Measurements from ENCODE around the gene PDE4A.

PDE4A gene

GRCh38 chr19:10421240-10422045 lies 1.1 kb downstream of the PDE4A start:
- DNase-seq (ENCODE audit: low spot score in 2 of 2) = no peak
- Mint-ChIP-seq H3K27me3 (peaks cover 54% of the 10 kb centered on the region), H3K4me1 (peaks cover 64% of the 10 kb centered on the region), H3K4me3 (peak overlapping the region; percentile 48), H3K36me3 (ENCODE audit: insufficient read depth) (peaks cover 27% of the 10 kb centered on the region), H3K9me3 (no peaks in the 10 kb centered on the region), H3K27ac (ENCODE audit: low read depth) (peak overlapping the region; percentile 55)
- no peak for ATAC-seq (replicated peaks; ENCODE audit: extremely low read depth, poor library complexity, severe bottlenecking)

GRCh38 chr19:10422046-10422461 lies 1.7 kb downstream of the PDE4A start:
- Mint-ChIP-seq H3K4me1 (peaks cover 60% of the 10 kb centered on the region), H3K4me3 (peak overlapping the region; percentile 48), H3K9me3 (no peaks in the 10 kb centered on the region), H3K36me3 (ENCODE audit: insufficient read depth) (peaks cover 24% of the 10 kb centered on the region), H3K27ac (ENCODE audit: low read depth) (no peak overlapping the region), H3K27me3 (peaks cover 48% of the 10 kb centered on the region)
- DNase-seq (ENCODE audit: low spot score in 2 of 2) (no peak), ATAC-seq (replicated peaks; ENCODE audit: extremely low read depth, poor library complexity, severe bottlenecking) (no peak)

- ATAC-seq (replicated peaks; ENCODE audit: extremely low read depth, poor library complexity, severe bottlenecking) (no peak), DNase-seq (ENCODE audit: low spot score in 2 of 2) (no peak)
- no peaks in the 10 kb centered on the region for H3K9me3 Mint-ChIP-seq
- H3K4me1 Mint-ChIP-seq = peaks cover 64% of the 10 kb centered on the region
- peaks cover 49% of the 10 kb centered on the region for H3K27me3 Mint-ChIP-seq
- peaks cover 28% of the 10 kb centered on the region for H3K36me3 Mint-ChIP-seq (ENCODE audit: insufficient read depth)
- no peak overlapping the region for H3K4me3 Mint-ChIP-seq
- peak overlapping the region; percentile 96 for H3K27ac Mint-ChIP-seq (ENCODE audit: low read depth)
Observed at GRCh38 chr19:10422846-10423245, 2.5 kb downstream of the PDE4A start.

GRCh38 chr19:10424011-10424637 lies 3.8 kb downstream of the PDE4A start:
- Mint-ChIP-seq H3K4me1 (peaks cover 67% of the 10 kb centered on the region), H3K36me3 (ENCODE audit: insufficient read depth) (peaks cover 35% of the 10 kb centered on the region), H3K27me3 (peaks cover 44% of the 10 kb centered on the region), H3K27ac (ENCODE audit: low read depth) (peak overlapping the region; percentile 96), H3K4me3 (peak overlapping the region; percentile 77), H3K9me3 (peaks cover 6% of the 10 kb centered on the region)
- ATAC-seq (replicated peaks; ENCODE audit: extremely low read depth, poor library complexity, severe bottlenecking) (no peak), DNase-seq (ENCODE audit: low spot score in 2 of 2) (peak in 1 of 2 donors; percentile 47)

- peaks cover 45% of the 10 kb centered on the region for H3K36me3 Mint-ChIP-seq (ENCODE audit: insufficient read depth)
- peak overlapping the region; percentile 56 for H3K4me3 Mint-ChIP-seq
- peaks cover 14% of the 10 kb centered on the region for H3K27me3 Mint-ChIP-seq
- peaks cover 6% of the 10 kb centered on the region for H3K9me3 Mint-ChIP-seq
- ATAC-seq (replicated peaks; ENCODE audit: extremely low read depth, poor library complexity, severe bottlenecking) = no peak
- DNase-seq (ENCODE audit: low spot score in 2 of 2) = no peak
- H3K27ac Mint-ChIP-seq (ENCODE audit: low read depth) = peak overlapping the region; percentile 99
- peaks cover 70% of the 10 kb centered on the region for H3K4me1 Mint-ChIP-seq
Observed at GRCh38 chr19:10427169-10427568, 6.8 kb downstream of the PDE4A start.

GRCh38 chr19:10428996-10429381 lies 8.7 kb downstream of the PDE4A start:
- Mint-ChIP-seq H3K36me3 (ENCODE audit: insufficient read depth) (peaks cover 47% of the 10 kb centered on the region), H3K27me3 (peaks cover 10% of the 10 kb centered on the region), H3K4me1 (peaks cover 69% of the 10 kb centered on the region), H3K9me3 (peaks cover 6% of the 10 kb centered on the region), H3K27ac (ENCODE audit: low read depth) (peak overlapping the region; percentile 99), H3K4me3 (peak overlapping the region; percentile 81)
- DNase-seq (ENCODE audit: low spot score in 2 of 2) (no peak), ATAC-seq (replicated peaks; ENCODE audit: extremely low read depth, poor library complexity, severe bottlenecking) (no peak)

GRCh38 chr19:10430505-10431253 lies 10.3 kb downstream of the PDE4A start:
- peaks cover 36% of the 10 kb centered on the region for H3K36me3 Mint-ChIP-seq (ENCODE audit: insufficient read depth)
- peaks cover 6% of the 10 kb centered on the region for H3K9me3 Mint-ChIP-seq
- peak overlapping the region; percentile 86 for H3K4me3 Mint-ChIP-seq
- ATAC-seq (replicated peaks; ENCODE audit: extremely low read depth, poor library complexity, severe bottlenecking) (no peak), DNase-seq (ENCODE audit: low spot score in 2 of 2) (no peak)
- peaks cover 55% of the 10 kb centered on the region for H3K4me1 Mint-ChIP-seq
- peak overlapping the region; percentile 99 for H3K27ac Mint-ChIP-seq (ENCODE audit: low read depth)
- H3K27me3 Mint-ChIP-seq = peaks cover 10% of the 10 kb centered on the region

- peaks cover 55% of the 10 kb centered on the region for H3K4me1 Mint-ChIP-seq
- DNase-seq (ENCODE audit: low spot score in 2 of 2) = peak in 1 of 2 donors; percentile 52
- peaks cover 36% of the 10 kb centered on the region for H3K36me3 Mint-ChIP-seq (ENCODE audit: insufficient read depth)
- H3K4me3 Mint-ChIP-seq = peak overlapping the region; percentile 86
- peaks cover 10% of the 10 kb centered on the region for H3K27me3 Mint-ChIP-seq
- H3K27ac Mint-ChIP-seq (ENCODE audit: low read depth) = peak overlapping the region; percentile 99
- H3K9me3 Mint-ChIP-seq = peaks cover 6% of the 10 kb centered on the region
- peak; percentile 10 for ATAC-seq (replicated peaks; ENCODE audit: extremely low read depth, poor library complexity, severe bottlenecking)
Observed at GRCh38 chr19:10431254-10431942, 11.1 kb downstream of the PDE4A start.

GRCh38 chr19:10431943-10432735 lies 11.8 kb downstream of the PDE4A start:
- ATAC-seq (replicated peaks; ENCODE audit: extremely low read depth, poor library complexity, severe bottlenecking) (peak; percentile 25), DNase-seq (ENCODE audit: low spot score in 2 of 2) (peak; percentile 48 to 57)
- Mint-ChIP-seq H3K27me3 (peaks cover 10% of the 10 kb centered on the region), H3K9me3 (peaks cover 6% of the 10 kb centered on the region), H3K4me1 (peaks cover 52% of the 10 kb centered on the region), H3K27ac (ENCODE audit: low read depth) (peak overlapping the region; percentile 99), H3K4me3 (peak overlapping the region; percentile 86), H3K36me3 (ENCODE audit: insufficient read depth) (peaks cover 35% of the 10 kb centered on the region)

GRCh38 chr19:10432736-10433130 lies 12.4 kb downstream of the PDE4A start:
- Mint-ChIP-seq H3K9me3 (peaks cover 6% of the 10 kb centered on the region), H3K4me3 (peak overlapping the region; percentile 86), H3K4me1 (peaks cover 46% of the 10 kb centered on the region), H3K36me3 (ENCODE audit: insufficient read depth) (peaks cover 32% of the 10 kb centered on the region), H3K27me3 (peaks cover 9% of the 10 kb centered on the region), H3K27ac (ENCODE audit: low read depth) (peak overlapping the region; percentile 47)
- no peak for ATAC-seq (replicated peaks; ENCODE audit: extremely low read depth, poor library complexity, severe bottlenecking)
- DNase-seq (ENCODE audit: low spot score in 2 of 2) = no peak

- H3K4me3 Mint-ChIP-seq = peak overlapping the region; percentile 86
- H3K27ac Mint-ChIP-seq (ENCODE audit: low read depth) = peak overlapping the region; percentile 47
- peaks cover 3% of the 10 kb centered on the region for H3K9me3 Mint-ChIP-seq
- H3K4me1 Mint-ChIP-seq = peaks cover 43% of the 10 kb centered on the region
- peaks cover 5% of the 10 kb centered on the region for H3K27me3 Mint-ChIP-seq
- H3K36me3 Mint-ChIP-seq (ENCODE audit: insufficient read depth) = peaks cover 29% of the 10 kb centered on the region
- DNase-seq (ENCODE audit: low spot score in 2 of 2) (no peak), ATAC-seq (replicated peaks; ENCODE audit: extremely low read depth, poor library complexity, severe bottlenecking) (no peak)
Observed at GRCh38 chr19:10433131-10433536, 12.8 kb downstream of the PDE4A start.
